RWPE1 (cell line): Measurements from ENCODE around the gene INSR.

ENCODE experiments used
- CTCF ChIA-PET: fragments of 350-600 bp; sonication (Branson Sonifier 250); formaldehyde crosslinking; extraction: SDS; loops from one replicate; lab custom pipeline; 2021; lab: Yijun Ruan, JAX
- POLR2A ChIA-PET: fragments of 400-600 bp; formaldehyde crosslinking; extraction: SDS; loops from one replicate; lab custom pipeline; 2020; ENCODE audit warnings: antibody characterized with exemption; ENCODE audit not compliant: low non-redundant PET; lab: Yijun Ruan, JAX
- DNase-seq: peaks from one replicate; pipeline ENCODE4 v3.0.0; 2012; ENCODE audit warnings: low spot score
- H3K27ac ChIP-seq: fragments of 450-650 bp; 2 replicates; pipeline ENCODE4 v1.5.1; 2017
- CTCF ChIP-seq: fragments of 450-650 bp; conservative IDR thresholded peaks from 2 replicates; pipeline ENCODE4 v1.5.1; 2017; ENCODE audit warnings: low read depth, mild to moderate bottlenecking

The INSR gene

GRCh38 chr19:7115721-7116120, 178.5 kb downstream of the INSR start:
- no peak for DNase-seq
- CTCF ChIA-PET, result no interaction called here
- H3K27ac ChIP-seq, result no peak overlapping the region
- no peak for TF ChIP-seq CTCF
- POLR2A ChIA-PET, result no interaction called here

GRCh38 chr19:7113233-7113632, 181.0 kb downstream of the INSR start:
- DNase-seq, result no peak
- TF ChIP-seq CTCF, result no peak
- POLR2A ChIA-PET, result no interaction called here
- CTCF ChIA-PET, result no interaction called here
- no peak overlapping the region for H3K27ac ChIP-seq

GRCh38 chr19:7112675-7113074, 181.5 kb downstream of the INSR start:
- CTCF ChIA-PET, result no interaction called here
- no peak for TF ChIP-seq CTCF
- H3K27ac ChIP-seq, result no peak overlapping the region
- POLR2A ChIA-PET, result no interaction called here
- no peak for DNase-seq

GRCh38 chr19:7109678-7110289, 184.4 kb downstream of the INSR start:
- no peak for DNase-seq

GRCh38 chr19:7106711-7107657, 187.2 kb downstream of the INSR start:
- no peak for TF ChIP-seq CTCF
- POLR2A ChIA-PET, result no interaction called here
- CTCF ChIA-PET, result no interaction called here

More at GRCh38 chr19:7109678-7110289, 184.4 kb downstream of the INSR start:
- POLR2A ChIA-PET, result no interaction called here
- CTCF ChIA-PET, result no interaction called here
- no peak overlapping the region for H3K27ac ChIP-seq
- TF ChIP-seq CTCF, result no peak

GRCh38 chr19:7104747-7105447, 189.3 kb downstream of the INSR start:
- DNase-seq, result no peak
- ChIA-PET POLR2A (no interaction called here), CTCF (interaction anchor here (0.6 kb wide), 1 partner anchor 264 kb away, joined by 4 read pairs; no protein-coding TSS in a partner anchor)
- TF ChIP-seq CTCF, result no peak
- H3K27ac ChIP-seq, result no peak overlapping the region

More at GRCh38 chr19:7106711-7107657, 187.2 kb downstream of the INSR start:
- H3K27ac ChIP-seq, result no peak overlapping the region
- DNase-seq, result no peak
